GM06990 (cell line): ENCODE results near the gene DIPK1C.

Experiments used
- DNase-seq: peaks from one replicate; pipeline ENCODE4 v3.0.0-alpha.2; 2011; ENCODE audit not compliant: insufficient read length; ENCODE audit errors: extremely low read depth
- H3K27me3 ChIP-seq: replicated peaks from 2 replicates; pipeline ENCODE4 v1.6.0; 2011; ENCODE audit warnings: low read length; ENCODE audit not compliant: control insufficient read depth, insufficient read depth
- H3K36me3 ChIP-seq: 2 replicates; pipeline ENCODE4 v1.5.1; 2011; ENCODE audit warnings: low read length; ENCODE audit not compliant: control insufficient read depth, insufficient read depth
- H3K4me3 ChIP-seq: replicated peaks from 2 replicates; pipeline ENCODE4 v1.5.1; 2011; ENCODE audit warnings: low read depth, mild to moderate bottlenecking, control low read depth, low read length
- TF ChIP-seq, protein P1 (sequence below): IDR thresholded peaks from 2 replicates; pipeline ENCODE4 v1.5.1; 2011; ENCODE audit warnings: low read length, control low read depth, mild to moderate bottlenecking, inconsistent platforms; ENCODE audit not compliant: insufficient read depth, poor library complexity, severe bottlenecking

The DIPK1C gene

DNA sequence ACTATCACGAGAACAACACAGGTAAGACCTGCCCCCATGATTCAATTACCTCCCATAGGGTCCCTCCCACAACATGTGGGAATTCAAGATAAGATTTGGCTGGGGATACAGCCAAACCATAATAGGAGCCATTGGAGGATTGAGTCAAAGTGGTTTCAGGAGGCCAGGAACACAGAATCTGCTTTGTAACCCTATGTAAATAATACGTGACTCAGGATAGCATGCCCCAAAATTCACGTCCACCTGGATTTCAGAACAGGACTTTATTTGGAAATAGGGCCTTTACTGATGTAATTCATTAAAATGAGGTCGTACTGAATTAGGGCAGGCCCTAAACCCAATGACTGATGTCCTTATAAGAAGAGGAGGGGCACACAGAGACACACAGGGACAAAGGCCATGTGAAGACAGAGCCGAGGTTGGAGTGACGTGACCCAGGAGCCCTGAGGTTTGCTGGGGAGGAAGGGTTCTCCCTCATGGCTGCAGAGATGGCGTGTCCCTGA is 23.1 kb upstream of the DIPK1C start:
- Histone ChIP-seq H3K27me3 (no peaks in the 10 kb centered on the region), H3K4me3 (no peak overlapping the region), H3K36me3 (no peaks in the 10 kb centered on the region)
- TF ChIP-seq, protein P1, sequence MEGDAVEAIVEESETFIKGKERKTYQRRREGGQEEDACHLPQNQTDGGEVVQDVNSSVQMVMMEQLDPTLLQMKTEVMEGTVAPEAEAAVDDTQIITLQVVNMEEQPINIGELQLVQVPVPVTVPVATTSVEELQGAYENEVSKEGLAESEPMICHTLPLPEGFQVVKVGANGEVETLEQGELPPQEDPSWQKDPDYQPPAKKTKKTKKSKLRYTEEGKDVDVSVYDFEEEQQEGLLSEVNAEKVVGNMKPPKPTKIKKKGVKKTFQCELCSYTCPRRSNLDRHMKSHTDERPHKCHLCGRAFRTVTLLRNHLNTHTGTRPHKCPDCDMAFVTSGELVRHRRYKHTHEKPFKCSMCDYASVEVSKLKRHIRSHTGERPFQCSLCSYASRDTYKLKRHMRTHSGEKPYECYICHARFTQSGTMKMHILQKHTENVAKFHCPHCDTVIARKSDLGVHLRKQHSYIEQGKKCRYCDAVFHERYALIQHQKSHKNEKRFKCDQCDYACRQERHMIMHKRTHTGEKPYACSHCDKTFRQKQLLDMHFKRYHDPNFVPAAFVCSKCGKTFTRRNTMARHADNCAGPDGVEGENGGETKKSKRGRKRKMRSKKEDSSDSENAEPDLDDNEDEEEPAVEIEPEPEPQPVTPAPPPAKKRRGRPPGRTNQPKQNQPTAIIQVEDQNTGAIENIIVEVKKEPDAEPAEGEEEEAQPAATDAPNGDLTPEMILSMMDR: no peak
- DNase-seq: no peak

DNA sequence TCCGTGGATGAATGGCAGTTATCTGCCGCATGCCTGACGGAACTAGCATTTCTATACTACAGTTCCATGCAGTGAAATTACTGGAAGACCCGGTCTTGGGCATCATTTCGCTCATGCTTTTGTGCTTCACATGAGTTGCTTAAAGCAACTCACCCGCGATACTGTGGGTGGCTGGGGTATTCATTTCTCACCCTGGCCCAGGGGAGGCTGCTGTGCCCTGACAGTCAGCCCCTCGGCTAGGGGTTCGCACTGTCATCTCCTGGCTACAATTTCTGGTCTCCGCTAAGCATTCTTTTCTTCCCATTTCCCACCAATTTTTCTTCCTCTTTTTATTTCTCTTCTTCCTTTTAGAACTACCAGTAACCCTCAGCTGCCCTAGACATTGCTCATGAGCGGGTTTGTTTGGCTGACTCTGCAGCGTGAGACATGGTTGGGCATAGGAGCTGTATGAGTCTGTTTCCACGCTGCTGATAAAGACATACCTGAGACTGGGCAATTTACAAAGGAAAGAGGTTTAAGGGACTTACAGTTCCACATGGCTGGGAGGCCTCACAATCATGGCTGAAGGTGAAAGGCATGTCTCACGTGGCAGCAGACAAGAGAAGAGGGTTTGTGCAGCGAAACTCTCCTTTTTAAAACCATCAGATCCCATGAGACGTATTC is 22.5 kb upstream of the DIPK1C start:
- H3K27me3 ChIP-seq: no peaks in the 10 kb centered on the region
- TF ChIP-seq, protein P1: no peak
- H3K4me3 ChIP-seq: no peak overlapping the region
- no peak for DNase-seq
- H3K36me3 ChIP-seq: no peaks in the 10 kb centered on the region

DNA sequence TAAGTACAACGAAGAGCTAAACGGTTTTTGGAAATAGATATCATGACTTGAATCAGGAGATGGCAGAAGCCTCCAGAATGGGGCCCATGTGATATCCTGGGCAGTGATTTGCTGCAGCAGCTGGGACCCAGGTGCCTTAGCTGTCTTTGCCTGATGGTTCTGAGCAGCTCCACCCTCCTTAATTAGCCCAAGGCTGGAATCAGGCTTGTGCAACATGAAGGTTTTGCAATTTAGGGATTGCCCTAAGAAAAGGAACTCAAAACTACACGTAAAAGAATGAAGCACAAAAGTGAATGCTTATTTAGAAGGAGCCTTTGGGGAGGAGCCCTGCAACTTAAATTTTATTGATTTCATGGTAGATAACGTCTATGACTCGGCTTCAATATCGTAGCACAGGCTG is 21.8 kb upstream of the DIPK1C start:
- TF ChIP-seq, protein P1: no peak
- no peaks in the 10 kb centered on the region for H3K27me3 ChIP-seq
- H3K36me3 ChIP-seq: no peaks in the 10 kb centered on the region
- DNase-seq: no peak
- no peak overlapping the region for H3K4me3 ChIP-seq

DNA sequence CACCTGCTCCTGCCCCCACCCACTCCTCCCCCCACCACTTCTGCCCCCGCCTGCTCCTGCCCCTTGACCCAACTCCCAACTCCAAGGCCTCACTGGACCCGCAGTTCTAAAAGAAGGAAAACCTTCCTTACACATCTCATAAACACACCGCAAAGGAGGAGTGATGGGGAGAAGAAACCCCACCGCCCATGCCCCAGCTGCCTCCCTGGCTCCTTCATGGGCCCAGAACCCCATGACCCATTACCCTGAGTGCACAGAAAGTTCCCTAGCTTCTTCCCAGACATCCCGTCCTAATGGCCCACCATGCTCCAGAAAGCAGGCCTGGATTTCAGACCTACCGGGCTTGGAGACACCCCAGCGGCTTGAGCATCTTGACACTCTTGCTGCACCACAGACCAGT is 21.2 kb upstream of the DIPK1C start:
- Histone ChIP-seq H3K36me3 (no peaks in the 10 kb centered on the region), H3K4me3 (no peak overlapping the region), H3K27me3 (no peaks in the 10 kb centered on the region)
- TF ChIP-seq, protein P1: no peak
- no peak for DNase-seq

DNA sequence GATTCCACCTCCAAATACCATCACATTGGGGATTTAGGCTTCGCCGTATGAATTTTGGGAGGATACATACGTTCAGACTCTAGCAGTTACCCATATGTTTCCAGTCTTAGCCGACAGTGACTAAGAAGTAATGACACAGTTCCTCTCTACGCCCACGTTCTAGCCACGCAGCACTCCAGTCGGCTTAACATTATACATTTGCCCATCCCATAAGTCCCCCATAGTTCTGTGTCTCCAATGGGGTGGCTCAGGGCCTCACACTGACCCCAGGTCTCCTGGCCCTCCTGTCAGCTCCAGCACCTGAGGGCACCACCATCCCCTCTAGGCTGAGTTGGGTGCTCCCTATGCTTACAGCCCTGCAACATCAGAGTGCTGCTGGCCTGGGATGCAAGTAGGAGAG is 20.7 kb upstream of the DIPK1C start:
- Histone ChIP-seq H3K36me3 (no peaks in the 10 kb centered on the region), H3K27me3 (no peaks in the 10 kb centered on the region; the same call in 1 of the 2 replicates), H3K4me3 (no peak overlapping the region)
- TF ChIP-seq, protein P1: no peak
- DNase-seq: no peak

DNA sequence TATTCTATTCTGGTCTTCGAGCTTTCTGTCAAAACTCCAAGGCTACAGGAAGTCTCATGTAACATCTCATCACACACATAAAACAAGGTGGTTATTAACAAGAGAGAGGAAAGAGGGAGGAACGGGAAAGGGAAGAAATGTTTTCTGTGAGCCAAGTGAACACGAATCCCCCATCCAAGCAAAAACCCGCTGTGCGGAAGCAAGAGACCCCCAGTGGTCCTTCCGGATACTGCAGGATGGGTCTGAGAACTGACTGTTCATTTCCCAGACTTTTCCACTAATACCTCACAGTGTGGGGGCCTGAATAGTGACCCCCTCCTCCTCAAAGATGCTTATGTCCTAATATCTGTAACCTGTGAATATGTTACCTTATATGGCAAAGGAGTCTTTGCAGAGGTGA is 19.0 kb upstream of the DIPK1C start:
- H3K27me3 ChIP-seq: no peaks in the 10 kb centered on the region; the same call in 1 of the 2 replicates
- no peaks in the 10 kb centered on the region for H3K36me3 ChIP-seq
- no peak for DNase-seq
- TF ChIP-seq, protein P1: peak; percentile 62
- no peak overlapping the region for H3K4me3 ChIP-seq
